ENCODE results near the gene KIF26B.

KIF26B gene

DNA sequence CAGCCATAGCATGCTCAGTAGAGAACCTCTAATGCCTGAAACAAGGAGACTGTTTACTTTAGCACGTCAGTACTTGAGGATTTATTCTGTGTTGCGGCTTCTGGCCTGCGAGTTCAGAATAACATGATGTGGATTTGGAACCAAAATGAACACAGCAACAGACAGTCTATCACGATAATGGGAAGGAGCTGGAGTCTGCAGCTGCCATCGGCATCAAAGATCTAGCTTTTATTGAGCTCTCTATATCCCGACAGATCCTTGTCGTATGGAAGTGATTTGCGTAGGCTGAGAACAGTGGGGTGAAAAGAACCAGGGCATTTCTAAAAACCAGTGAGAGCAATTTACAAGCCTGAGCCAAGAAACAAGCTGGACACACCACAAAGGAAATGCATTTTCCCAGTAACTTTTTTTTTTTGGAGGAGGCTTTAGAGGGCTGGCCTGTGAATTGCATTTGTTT lies 294.2 kb downstream of the KIF26B start:
- no peak for DNase-seq (ENCODE audit: extremely low read depth in 1 of 2, low read depth in 1 of 2)

- DNase-seq (ENCODE audit: extremely low read depth in 1 of 2, low read depth in 1 of 2), result no peak
Measured at GRCh38 chr1:245453541-245453940, 298.8 kb downstream of the KIF26B start.

- no peak for DNase-seq (ENCODE audit: extremely low read depth in 1 of 2, low read depth in 1 of 2)
Measured at GRCh38 chr1:245454051-245454450, 299.3 kb downstream of the KIF26B start.

GRCh38 chr1:245457562-245457961 lies 302.8 kb downstream of the KIF26B start:
- no peak for DNase-seq (ENCODE audit: extremely low read depth in 1 of 2, low read depth in 1 of 2)

DNA sequence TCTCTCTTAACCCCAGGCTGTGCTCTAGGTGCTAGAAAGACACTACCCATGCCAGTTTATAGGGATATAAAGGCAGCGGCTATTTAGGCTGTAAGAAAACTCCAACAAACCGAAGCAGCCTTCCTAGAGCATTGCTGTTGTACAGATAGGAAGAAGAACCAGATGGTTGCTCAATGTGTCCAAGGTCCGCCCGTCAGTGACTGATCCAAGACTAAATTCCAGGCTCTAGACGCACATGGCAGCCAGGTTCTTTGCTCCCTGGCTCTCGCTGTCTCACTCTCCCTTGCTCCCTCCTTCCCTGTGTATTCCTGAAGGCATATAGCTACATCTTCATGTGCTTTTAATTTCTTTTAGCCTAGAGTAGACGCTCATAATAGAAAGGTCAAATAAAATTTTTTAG lies 303.4 kb downstream of the KIF26B start:
- DNase-seq (ENCODE audit: extremely low read depth in 1 of 2, low read depth in 1 of 2), result no peak

DNA sequence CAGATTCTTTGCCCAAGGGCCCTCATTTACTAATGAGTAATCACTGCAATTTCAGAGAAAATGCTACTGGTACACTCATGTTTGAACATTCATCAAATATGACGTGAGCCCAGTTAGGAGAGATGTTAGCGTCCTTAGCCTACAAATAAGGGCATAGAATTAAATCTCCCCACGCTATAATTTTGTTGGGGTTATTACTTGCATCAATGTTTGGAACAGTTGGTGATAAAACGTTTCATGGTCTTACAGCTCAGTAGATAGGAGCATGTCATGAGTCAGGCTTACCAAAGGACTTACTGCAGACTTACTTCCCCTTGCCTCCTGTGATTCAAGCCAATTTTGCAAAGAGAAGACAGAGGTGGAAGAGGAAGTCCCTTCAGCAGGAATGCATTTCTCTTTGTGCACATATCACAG lies 304.0 kb downstream of the KIF26B start:
- no peak for DNase-seq (ENCODE audit: extremely low read depth in 1 of 2, low read depth in 1 of 2)

GRCh38 chr1:245459621-245460020 lies 304.8 kb downstream of the KIF26B start:
- no peak for DNase-seq (ENCODE audit: extremely low read depth in 1 of 2, low read depth in 1 of 2)

DNA sequence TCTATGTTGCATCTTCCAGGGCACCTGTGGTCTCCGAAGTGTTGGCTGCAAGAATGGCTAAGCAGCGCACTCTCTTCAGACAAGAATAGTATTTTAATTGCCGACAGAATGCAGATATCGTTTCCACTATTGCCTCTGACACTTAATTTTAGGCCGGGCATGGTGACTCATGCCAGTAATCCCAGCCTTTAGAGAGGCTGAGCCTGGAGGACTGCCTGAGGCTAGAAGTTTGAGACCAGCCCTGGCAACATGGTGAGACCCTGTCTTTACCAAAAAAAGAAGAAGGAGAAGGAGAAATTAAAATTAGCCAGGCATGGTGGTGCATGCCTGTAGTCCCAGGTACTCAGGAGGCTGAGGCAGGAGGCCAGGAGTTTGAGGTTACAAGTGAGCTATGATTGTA lies 306.9 kb downstream of the KIF26B start:
- DNase-seq (ENCODE audit: extremely low read depth in 1 of 2, low read depth in 1 of 2), result no peak

GRCh38 chr1:245462161-245462560 lies 307.4 kb downstream of the KIF26B start:
- no peak for DNase-seq (ENCODE audit: extremely low read depth in 1 of 2, low read depth in 1 of 2)

DNA sequence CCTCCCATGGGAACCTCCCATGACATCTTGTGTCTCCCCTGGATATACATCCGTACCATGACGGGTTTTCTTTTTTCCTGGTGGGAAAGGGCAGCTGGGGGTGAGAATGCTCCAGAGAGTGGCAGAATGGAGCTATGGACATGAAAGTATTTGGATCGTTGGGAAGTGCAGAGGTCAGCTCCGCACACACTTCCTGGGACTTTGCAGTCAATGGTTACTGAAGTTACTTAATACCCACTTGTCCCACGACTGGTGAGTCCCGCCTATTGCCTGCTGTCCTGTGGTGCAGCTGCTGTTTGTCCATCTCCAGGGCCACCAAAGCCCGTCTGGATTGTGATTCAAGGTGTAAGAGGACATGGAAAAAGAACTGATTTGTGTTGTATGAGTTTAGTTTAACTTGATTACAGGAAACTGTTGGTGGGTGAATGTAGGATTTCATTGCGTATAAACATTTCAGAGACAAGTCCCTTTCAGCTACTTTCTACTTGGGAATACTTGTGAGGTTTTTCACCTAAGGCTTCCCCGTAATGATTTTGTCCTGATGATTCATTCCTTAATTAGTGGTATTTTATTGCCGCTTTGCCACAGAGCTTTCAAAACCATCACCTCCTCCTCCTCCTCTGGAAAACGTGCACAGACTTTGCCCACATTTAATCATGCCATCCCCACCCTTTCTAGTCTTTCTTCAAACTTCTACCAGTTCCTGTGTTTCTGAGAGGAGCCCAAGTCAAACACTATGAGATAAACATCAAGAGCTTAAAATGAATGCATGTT lies 308.8 kb downstream of the KIF26B start:
- DNase-seq (ENCODE audit: extremely low read depth in 1 of 2, low read depth in 1 of 2), result no peak

DNA sequence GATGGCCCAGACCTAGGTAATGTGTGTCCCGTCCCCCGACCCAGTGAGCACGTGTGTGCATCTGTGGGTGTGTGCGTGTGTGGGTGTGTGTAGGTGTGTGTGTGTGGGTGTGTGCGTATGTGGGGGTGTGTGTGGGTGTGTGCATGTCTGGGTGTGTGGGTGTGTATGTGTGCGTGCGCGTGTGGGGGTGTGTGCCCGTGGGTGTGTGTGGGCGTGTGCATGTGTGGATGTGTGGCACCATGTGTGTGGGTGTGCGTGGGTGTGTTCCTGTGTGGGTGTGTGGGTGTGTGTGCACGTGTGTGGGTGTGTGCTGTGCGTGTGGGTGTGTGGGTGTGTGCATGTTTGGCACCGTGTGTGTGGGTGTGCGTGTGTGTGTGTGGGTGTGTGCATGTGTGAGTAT lies 309.5 kb downstream of the KIF26B start:
- no peak for DNase-seq (ENCODE audit: extremely low read depth in 1 of 2, low read depth in 1 of 2)

GRCh38 chr1:245465666-245466065 lies 310.9 kb downstream of the KIF26B start:
- no peak for DNase-seq (ENCODE audit: extremely low read depth in 1 of 2, low read depth in 1 of 2)

DNA sequence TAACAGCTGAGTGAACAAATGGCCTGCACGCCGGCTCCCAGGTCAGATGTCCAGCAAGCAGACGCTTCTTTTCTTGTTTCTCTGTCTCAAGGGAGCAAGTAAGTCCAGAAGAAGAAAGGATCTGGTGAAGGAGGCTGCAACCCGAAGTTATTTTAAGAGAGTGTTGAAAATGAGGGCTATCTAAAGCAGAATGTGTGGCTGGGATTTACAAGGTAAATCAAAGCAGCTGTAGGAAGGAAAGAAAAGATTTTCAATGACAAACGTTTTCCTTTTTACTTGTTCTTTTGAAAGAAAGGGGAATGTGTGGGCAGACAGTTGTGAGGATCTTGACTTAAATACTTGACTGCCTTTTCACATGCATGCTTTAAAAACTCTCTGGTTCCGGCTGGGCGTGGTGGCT lies 311.5 kb downstream of the KIF26B start:
- no peak for DNase-seq (ENCODE audit: extremely low read depth in 1 of 2, low read depth in 1 of 2)

- no peak for DNase-seq (ENCODE audit: extremely low read depth in 1 of 2, low read depth in 1 of 2)
Measured at GRCh38 chr1:245467804-245468203, 313.0 kb downstream of the KIF26B start.

DNA sequence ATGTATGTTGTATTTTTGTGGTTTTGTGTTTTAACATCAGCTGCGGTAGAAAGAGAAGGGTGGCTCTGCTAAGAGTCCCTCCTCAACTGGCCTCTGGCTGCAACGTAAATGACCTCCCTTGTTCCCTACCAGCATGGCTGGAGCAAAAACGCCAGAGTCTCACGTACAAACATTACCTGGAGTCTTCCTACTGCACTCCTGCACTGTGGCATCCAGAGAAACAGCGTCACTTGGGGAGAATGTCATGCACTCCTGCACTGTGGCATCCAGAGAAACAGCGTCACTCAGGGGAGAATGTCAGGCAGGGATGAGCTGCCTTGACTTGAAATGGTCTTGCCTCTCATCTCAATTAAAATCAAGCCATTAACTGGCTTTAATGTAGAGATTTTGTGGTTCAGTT lies 314.2 kb downstream of the KIF26B start:
- no peak for DNase-seq (ENCODE audit: extremely low read depth in 1 of 2, low read depth in 1 of 2)

DNA sequence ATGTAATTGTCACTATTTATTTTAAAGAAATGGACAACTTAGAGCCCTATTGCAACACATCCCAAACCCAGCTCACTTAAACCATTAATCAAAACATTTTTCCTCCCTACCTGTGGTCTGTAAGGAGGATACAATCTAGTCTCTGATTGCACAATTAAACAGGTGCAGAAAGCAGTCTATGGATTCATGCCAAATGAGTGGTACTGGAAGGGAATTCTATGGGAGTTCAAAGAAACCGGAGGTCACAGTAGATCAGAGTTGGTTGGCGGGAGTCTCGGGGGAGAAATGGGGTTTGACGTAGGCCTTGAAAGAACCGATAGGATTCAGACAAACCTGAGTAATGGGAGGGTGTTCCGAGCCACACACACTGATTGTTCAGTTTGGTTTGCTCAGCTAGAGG lies 314.9 kb downstream of the KIF26B start:
- no peak for DNase-seq (ENCODE audit: extremely low read depth in 1 of 2, low read depth in 1 of 2)

GRCh38 chr1:245475126-245475525 lies 320.3 kb downstream of the KIF26B start:
- DNase-seq (ENCODE audit: extremely low read depth in 1 of 2, low read depth in 1 of 2), result no peak

DNA sequence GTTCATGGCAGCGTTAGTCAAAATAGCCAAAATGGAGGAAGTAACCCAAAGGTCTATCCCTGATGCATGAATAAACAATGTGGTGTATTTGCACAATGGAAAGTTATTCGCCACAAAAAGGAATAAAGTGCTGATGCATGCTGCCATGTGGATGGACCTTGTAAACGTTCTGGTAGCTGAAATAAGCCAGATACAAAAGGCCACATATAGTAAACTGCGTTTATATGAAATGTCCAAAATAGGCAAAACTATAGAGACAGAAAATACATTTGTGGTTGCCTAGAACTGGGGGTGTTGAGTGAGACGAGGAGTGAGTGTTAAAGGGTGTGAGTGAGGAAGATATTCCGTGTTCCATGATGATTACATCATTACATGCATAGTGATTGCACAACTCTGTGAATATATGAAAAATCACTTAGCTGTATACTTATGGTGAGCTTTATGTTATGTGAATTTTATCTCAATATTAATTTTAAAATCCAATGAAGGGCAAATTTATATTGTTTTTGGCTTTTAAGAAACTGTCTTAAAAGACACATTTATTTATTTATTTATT lies 321.3 kb downstream of the KIF26B start:
- no peak for DNase-seq (ENCODE audit: extremely low read depth in 1 of 2, low read depth in 1 of 2)

DNA sequence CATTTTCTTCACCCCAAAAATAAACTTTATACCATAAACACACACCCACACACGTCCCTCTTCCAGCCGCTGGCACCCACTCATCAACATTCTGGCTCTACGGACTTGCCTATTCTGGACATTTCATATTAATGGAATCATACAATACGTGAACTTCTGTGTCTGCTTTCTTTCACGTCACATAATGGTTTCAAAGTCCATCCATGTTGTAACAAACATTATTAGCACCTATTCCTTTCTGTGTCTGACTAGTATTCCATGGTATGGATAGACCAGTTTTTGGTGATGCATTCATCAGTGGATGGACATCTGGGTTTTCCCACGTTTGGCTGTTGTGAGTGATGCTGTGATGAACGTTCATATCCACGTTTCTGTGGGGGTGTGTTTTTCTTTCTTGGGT lies 323.2 kb downstream of the KIF26B start:
- no peak for DNase-seq (ENCODE audit: extremely low read depth in 1 of 2, low read depth in 1 of 2)

GRCh38 chr1:245480393-245481120 lies 325.8 kb downstream of the KIF26B start:
- DNase-seq (ENCODE audit: extremely low read depth in 1 of 2, low read depth in 1 of 2), result no peak

DNA sequence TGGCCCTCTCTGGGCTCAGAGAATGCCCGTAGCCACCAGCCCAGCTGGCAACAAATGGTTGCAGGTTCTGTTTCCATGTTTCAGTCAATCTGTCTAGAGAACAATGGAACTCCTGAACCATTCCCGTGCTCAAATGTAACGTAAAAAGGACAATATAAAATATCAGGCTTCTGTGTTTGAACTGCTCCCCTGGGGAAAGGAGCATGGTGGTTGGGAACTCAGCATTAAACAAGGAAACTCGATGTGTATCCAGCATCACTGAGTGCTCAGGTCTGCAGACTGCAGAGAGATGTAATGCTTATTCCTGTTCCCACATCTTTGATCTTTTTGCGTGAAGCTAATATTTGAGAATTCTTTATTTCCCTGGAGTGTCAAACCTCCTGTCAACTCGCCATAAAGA lies 326.5 kb downstream of the KIF26B start:
- no peak for DNase-seq (ENCODE audit: extremely low read depth in 1 of 2, low read depth in 1 of 2)

DNA sequence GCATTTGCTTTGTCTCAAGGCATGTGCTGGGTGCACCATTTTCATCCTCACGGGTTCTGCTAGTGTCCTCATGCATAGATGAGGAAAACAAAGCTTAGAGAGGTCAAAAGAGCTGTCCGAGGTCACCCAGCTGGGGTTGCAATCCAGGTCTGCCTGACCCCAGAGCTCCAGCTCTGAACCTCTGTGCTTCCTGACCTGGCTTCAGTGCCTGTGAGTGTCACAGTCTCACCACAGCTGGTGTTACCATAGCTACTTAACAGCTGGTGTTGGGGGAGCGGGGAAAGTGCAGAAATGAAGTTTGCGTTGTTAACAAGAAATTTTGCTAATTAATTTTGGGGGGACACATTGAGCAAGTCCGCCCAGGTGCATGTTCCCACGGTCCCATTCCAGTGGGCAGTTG lies 328.5 kb downstream of the KIF26B start:
- no peak for DNase-seq (ENCODE audit: extremely low read depth in 1 of 2, low read depth in 1 of 2)

All from activated CD8-positive, alpha-beta memory T cell treated with anti-CD3 and anti-CD28 coated beads for 1 hour (primary cell).